K562 (cell line): Measurements from ENCODE around the gene PSMA2. TPM values are rescaled to one million over a fixed set of nuclear protein-coding genes. Genes with fewer than 3 reads are reported as not detected.

Source experiments
- ATAC-seq: fragments of 200-7000 bp; cut with Tn5 transposase; 3 replicates; pipeline ENCODE4 v1.9.1; 2020; ENCODE audit warnings: moderate library complexity
- BruUV-seq: library from RNA; stranded (reverse); fragments of 400-500 nt; replicated peaks from 2 replicates; lab custom pipeline; 2021; lab: Mats Ljungman, UMichigan
- CTCF ChIA-PET: fragments of 300-600 bp; formaldehyde crosslinking; extraction: SDS; loops from one replicate; lab custom pipeline; 2021; ENCODE audit warnings: low intra/inter-chr PET ratio; lab: Yijun Ruan, JAX
- POLR2A ChIA-PET: fragments of 300-600, 350-650 bp; sonication (Branson Sonifier 250); formaldehyde crosslinking; extraction: SDS; loops from one replicate; lab custom pipeline; 2021; ENCODE audit warnings: antibody characterized with exemption, inconsistent platforms; lab: Yijun Ruan, JAX
- DNase-seq, 4 experiments: peaks; one replicate each; pipeline versions ENCODE4 v3.0.0 to v3.0.0-alpha.2; 2011 to 2018; ENCODE audit warnings: low spot score in 3 of 4, mixed read lengths in 3 of 4; ENCODE audit errors: extremely low read depth in 1 of 4
- FAIRE-seq: peaks from 2 replicates; lab custom pipeline; 2011; peaks lifted over from hg19 to GRCh38; lab: Jason Lieb, UNC
- H2AFZ ChIP-seq: 2 replicates; pipeline ENCODE4 v1.6.0; 2011; ENCODE audit warnings: low read depth, low read length, control low read depth, inconsistent platforms
- H3K27ac ChIP-seq: fragments of 200-600 bp; 3 replicates; pipeline ENCODE4 v1.8.0; 2011; ENCODE audit warnings: low read depth, mild to moderate bottlenecking, control low read depth, inconsistent platforms, low read length, moderate library complexity, mixed read lengths; ENCODE audit errors: extremely low read depth
- H3K27me3 ChIP-seq, 2 experiments: fragments of 300-600 bp in 1 of 2; 2 replicates in 1 of 2; 3 replicates in 1 of 2; pipeline versions ENCODE4 v1.6.0 to v1.8.0; 2011; ENCODE audit warnings: inconsistent platforms in 2 of 2, low read length in 2 of 2, mild to moderate bottlenecking in 1 of 2, mixed read lengths in 1 of 2, moderate library complexity in 1 of 2; ENCODE audit not compliant: control insufficient read depth in 2 of 2, insufficient read depth in 2 of 2
- H3K36me3 ChIP-seq: fragments of 300-600 bp; 3 replicates; pipeline ENCODE4 v1.8.0; 2011; ENCODE audit warnings: mild to moderate bottlenecking, low read length, inconsistent platforms; ENCODE audit not compliant: control insufficient read depth, insufficient read depth
- H3K4me1 ChIP-seq, 2 experiments: fragments of 200-600 bp in 1 of 2; replicated peaks in 1 of 2; 2 replicates in 1 of 2; 3 replicates in 1 of 2; pipeline versions ENCODE4 v1.5.1 to v1.8.0; 2011; ENCODE audit warnings: inconsistent platforms in 2 of 2, low read length in 2 of 2, mild to moderate bottlenecking in 1 of 2, mixed read lengths in 1 of 2, moderate library complexity in 1 of 2; ENCODE audit not compliant: control insufficient read depth in 2 of 2, insufficient read depth in 2 of 2
- H3K4me2 ChIP-seq: 2 replicates; pipeline ENCODE4 v1.6.1; 2011; ENCODE audit warnings: low read length, control low read depth, inconsistent platforms, mixed read lengths; ENCODE audit not compliant: insufficient read depth
- H3K4me3 ChIP-seq: fragments of 200-600 bp; sonication (generic), shearing (Covaris generic); 2 replicates; pipeline ENCODE4 v1.5.1; 2016; ENCODE audit warnings: control low read depth, inconsistent platforms
- H3K79me2 ChIP-seq: fragments of 200-600 bp; 3 replicates; pipeline ENCODE4 v1.8.0; 2011; ENCODE audit warnings: low read length, inconsistent platforms; ENCODE audit not compliant: control insufficient read depth, insufficient read depth
- H3K9ac ChIP-seq, 2 experiments: 2 replicates each; pipeline versions ENCODE4 v1.6.0 to v1.6.1; 2011; ENCODE audit warnings: low read depth in 2 of 2, low read length in 2 of 2, control low read depth in 1 of 2, inconsistent platforms in 1 of 2, mild to moderate bottlenecking in 1 of 2, mixed read lengths in 1 of 2; ENCODE audit not compliant: insufficient read depth in 1 of 2
- H3K9me1 ChIP-seq: one replicate; pipeline ENCODE4 v1.6.0; 2011; ENCODE audit warnings: inconsistent platforms, mild to moderate bottlenecking, low read length, moderate library complexity; ENCODE audit not compliant: control insufficient read depth, insufficient read depth
- H3K9me3 ChIP-seq: replicated peaks from 2 replicates; pipeline ENCODE4 v1.5.1; 2011; ENCODE audit warnings: low read depth, low read length, inconsistent platforms; ENCODE audit not compliant: control insufficient read depth, insufficient read depth
- H4K20me1 ChIP-seq: replicated peaks from 2 replicates; pipeline ENCODE4 v1.6.1; 2011; ENCODE audit warnings: low read length, inconsistent platforms, mixed read lengths; ENCODE audit not compliant: control insufficient read depth, insufficient read depth
- ARID3B ChIP-seq: fragments of 250-450 bp; sonication (Bioruptor Pico); IDR thresholded peaks from 2 replicates; pipeline ENCODE4 v1.4.0; 2020; ENCODE audit warnings: borderline replicate concordance
- MAFG ChIP-seq: fragments of 450-650 bp; conservative IDR thresholded peaks from 2 replicates; pipeline ENCODE4 v1.6.1; 2016; ENCODE audit warnings: missing genetic modification characterization, missing compliant biosample characterization
- MTF1 ChIP-seq: fragments of 250-450 bp; sonication (Bioruptor Pico); IDR thresholded peaks from 2 replicates; pipeline ENCODE4 v1.9.0; 2021; ENCODE audit warnings: moderate library complexity, mild to moderate bottlenecking, inconsistent platforms, borderline replicate concordance
- NFE2L1 ChIP-seq: fragments of 450-650 bp; IDR thresholded peaks from 2 replicates; pipeline ENCODE4 v1.6.1; 2016; ENCODE audit warnings: missing genetic modification characterization, low read depth, mild to moderate bottlenecking, missing compliant biosample characterization, moderate library complexity, borderline replicate concordance
- NFIC ChIP-seq: fragments of 450-650 bp; IDR thresholded peaks from 2 replicates; pipeline ENCODE4 v1.6.1; 2017; ENCODE audit warnings: mild to moderate bottlenecking, inconsistent platforms
- SOX6 ChIP-seq: fragments of 450-650 bp; IDR thresholded peaks from 2 replicates; pipeline ENCODE4 v1.6.1; 2014; ENCODE audit warnings: mild to moderate bottlenecking
- ZNF41 ChIP-seq: fragments of 250-450 bp; sonication (Bioruptor Pico); conservative IDR thresholded peaks from 2 replicates; pipeline ENCODE4 v1.4.0; 2020; ENCODE audit warnings: mild to moderate bottlenecking
- ZNF589 ChIP-seq: fragments of 200-800 bp; sonication (Bioruptor generic); IDR thresholded peaks from 2 replicates; pipeline ENCODE4 v1.6.1; 2016; ENCODE audit warnings: low read depth, missing genetic modification characterization, missing compliant biosample characterization
- ZNF592 ChIP-seq: fragments of 450-650 bp; IDR thresholded peaks from 2 replicates; pipeline ENCODE4 v1.6.1; 2017; ENCODE audit warnings: antibody characterized with exemption, mild to moderate bottlenecking
- ZNF830 ChIP-seq: fragments of 250-450 bp; sonication (Bioruptor Pico); IDR thresholded peaks from 2 replicates; pipeline ENCODE4 v1.5.0; 2021; ENCODE audit warnings: mild to moderate bottlenecking
- WGBS: fragments of 100-300 bp; shearing (Covaris generic); methylation state at CpG from one replicate; pipeline ENCODE4 v1.1.6; 2016; ENCODE audit warnings: low coverage, mixed read lengths; ENCODE audit not compliant: insufficient coverage; ENCODE audit errors: missing lambda C conversion rate; 5-methylcytosine and 5-hydroxymethylcytosine counted together
- in situ Hi-C: fragments of 300-500 bp; cut with MboI; formaldehyde crosslinking; loops from 4 replicates; pipeline ENCODE4 v1.15.0; 2018; ENCODE audit warnings: inconsistent platforms, mixed read lengths
- intact Hi-C: fragments of 100-400 bp; cut with micrococcal nuclease; formaldehyde crosslinking; loops from 2 replicates; pipeline ENCODE4 v1.14.2; 2022
- polyA plus RNA-seq, 8 experiments: library from polyadenylated mRNA; depleted of rRNA in 4 of 8; stranded (reverse) in 5 of 8; unstranded in 3 of 8; fragments of >200 nt; fragmentation: Nextera tagmentation in 2 of 8; fragmentation: Illumina TruSeq in 1 of 8; extraction: Ambion mirVana in 2 of 8; extraction: Trizol in 1 of 8; gene quantifications; 2 replicates each; pipeline versions ENCODE4 v1.2.1 to v1.2.3, GENCODE V29; 2011 to 2014; ENCODE audit warnings: inconsistent platforms in 1 of 8, missing spikeins in 1 of 8
- total RNA-seq, 7 experiments: library from RNA; depleted of rRNA in 6 of 7; stranded (reverse); fragments of >200 nt in 6 of 7; fragmentation: Illumina TruSeq in 2 of 7; extraction: Trizol in 2 of 7; gene quantifications; 2 replicates each; pipeline versions ENCODE4 v1.2.1 to v1.2.3, GENCODE V29; 2011 to 2021; ENCODE audit warnings: low replicate concordance in 1 of 7
- TF ChIP-seq, protein P1 (sequence below): fragments of 450-650 bp; IDR thresholded peaks from 2 replicates; pipeline ENCODE4 v1.6.1; 2018; ENCODE audit not compliant: partially characterized antibody

The PSMA2 gene
- total and polyA plus RNA-seq, 9 of the 15 experiments (the other 6 are each of a cell fraction or from before 2014, with no cell fraction given), result 91.7 to 1,070 (median 213) TPM

DNA sequence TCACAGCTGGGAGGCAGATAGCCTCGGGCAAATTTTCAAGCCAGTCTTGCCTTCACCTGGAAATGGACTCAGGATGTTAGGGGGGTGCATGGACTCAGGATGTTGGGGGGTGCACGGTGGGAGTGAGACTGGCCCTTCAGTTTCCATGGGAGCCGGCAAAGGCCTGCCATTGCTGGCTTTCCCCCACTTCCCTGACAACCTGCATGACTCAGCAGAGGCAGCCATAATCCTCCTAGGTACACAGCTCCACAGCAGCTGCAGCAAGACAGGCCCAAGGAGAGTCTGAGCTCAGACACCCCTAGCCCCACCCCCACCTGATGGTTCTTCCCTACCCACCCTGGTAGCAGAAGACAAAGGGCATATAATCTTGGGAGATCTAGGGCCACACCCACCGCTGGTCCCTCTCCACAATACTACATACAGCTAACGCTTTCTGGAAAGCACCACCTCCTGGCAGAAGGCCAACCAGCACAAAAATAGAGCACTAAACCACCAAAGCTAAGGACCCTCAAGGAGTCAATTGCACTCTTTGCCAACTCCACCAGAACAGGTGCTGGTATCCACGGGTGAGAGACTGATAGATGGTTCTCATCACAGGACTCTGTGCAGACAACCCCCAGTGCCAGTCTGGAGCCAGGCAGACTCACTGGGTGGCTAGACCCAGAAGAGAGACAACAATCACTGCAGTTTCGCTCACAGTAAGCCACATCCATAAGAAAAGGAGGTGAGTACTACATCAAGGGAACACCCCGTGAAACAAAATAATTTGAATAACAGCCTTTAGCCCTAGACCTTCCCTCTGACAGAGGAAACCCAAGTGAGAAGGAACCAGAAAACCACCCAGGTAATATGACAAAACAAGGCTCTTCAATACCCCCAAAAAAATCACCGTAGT is 38.4 kb downstream of the PSMA2 start:
- CTCF ChIA-PET, result no interaction called here
- BruUV-seq, result no TSS peak
- POLR2A ChIA-PET, result interaction anchor here (0.6 to 1.0 kb wide), 3 partner anchors 18 to 37 kb away, joined by 3 to 6 read pairs (median 3); no protein-coding TSS in a partner anchor
- peak overlapping the region; percentile 88 for H2AFZ ChIP-seq
- peaks cover 10 to 11% of the 10 kb centered on the region in 2 experiments; a peak in 4 of 5 replicates for H3K4me1 ChIP-seq
- H3K27me3 ChIP-seq, result no peaks in the 10 kb centered on the region
- no peaks in the 10 kb centered on the region for H3K36me3 ChIP-seq
- H3K79me2 ChIP-seq, result no peaks in the 10 kb centered on the region
- peak; percentile 63 for ATAC-seq
- H3K27ac ChIP-seq, result no peak overlapping the region
- no peaks in the 10 kb centered on the region for H3K9me3 ChIP-seq
- H3K4me3 ChIP-seq, result no peak overlapping the region
- H4K20me1 ChIP-seq, result no peaks in the 10 kb centered on the region
- intact Hi-C loops (no loop called here), in situ Hi-C loops (no loop called here)
- FAIRE-seq, result no peak
- 46% methylated on average over 8 of the region's 9 CpGs for WGBS
- peak overlapping the region; percentile 50; the same call in 1 of the 2 replicates for H3K4me2 ChIP-seq
- no peak overlapping the region for H3K9ac ChIP-seq
- peak in 1 of 4 experiments; percentile 30 for DNase-seq
- no peaks in the 10 kb centered on the region for H3K9me1 ChIP-seq
- TF ChIP-seq ZNF830 (CRISPR knock-in tag), result no peak
- TF ChIP-seq NFE2L1 (tag), result 0 out of 2 replicates have a peak, but pooled peaks have one; percentile 8
- peak; percentile 50; the same call in 1 of the 2 replicates for TF ChIP-seq ZNF592
- TF ChIP-seq ARID3B, result no peak
- TF ChIP-seq ZNF41 (CRISPR knock-in tag), result no peak
- TF ChIP-seq, protein P1, sequence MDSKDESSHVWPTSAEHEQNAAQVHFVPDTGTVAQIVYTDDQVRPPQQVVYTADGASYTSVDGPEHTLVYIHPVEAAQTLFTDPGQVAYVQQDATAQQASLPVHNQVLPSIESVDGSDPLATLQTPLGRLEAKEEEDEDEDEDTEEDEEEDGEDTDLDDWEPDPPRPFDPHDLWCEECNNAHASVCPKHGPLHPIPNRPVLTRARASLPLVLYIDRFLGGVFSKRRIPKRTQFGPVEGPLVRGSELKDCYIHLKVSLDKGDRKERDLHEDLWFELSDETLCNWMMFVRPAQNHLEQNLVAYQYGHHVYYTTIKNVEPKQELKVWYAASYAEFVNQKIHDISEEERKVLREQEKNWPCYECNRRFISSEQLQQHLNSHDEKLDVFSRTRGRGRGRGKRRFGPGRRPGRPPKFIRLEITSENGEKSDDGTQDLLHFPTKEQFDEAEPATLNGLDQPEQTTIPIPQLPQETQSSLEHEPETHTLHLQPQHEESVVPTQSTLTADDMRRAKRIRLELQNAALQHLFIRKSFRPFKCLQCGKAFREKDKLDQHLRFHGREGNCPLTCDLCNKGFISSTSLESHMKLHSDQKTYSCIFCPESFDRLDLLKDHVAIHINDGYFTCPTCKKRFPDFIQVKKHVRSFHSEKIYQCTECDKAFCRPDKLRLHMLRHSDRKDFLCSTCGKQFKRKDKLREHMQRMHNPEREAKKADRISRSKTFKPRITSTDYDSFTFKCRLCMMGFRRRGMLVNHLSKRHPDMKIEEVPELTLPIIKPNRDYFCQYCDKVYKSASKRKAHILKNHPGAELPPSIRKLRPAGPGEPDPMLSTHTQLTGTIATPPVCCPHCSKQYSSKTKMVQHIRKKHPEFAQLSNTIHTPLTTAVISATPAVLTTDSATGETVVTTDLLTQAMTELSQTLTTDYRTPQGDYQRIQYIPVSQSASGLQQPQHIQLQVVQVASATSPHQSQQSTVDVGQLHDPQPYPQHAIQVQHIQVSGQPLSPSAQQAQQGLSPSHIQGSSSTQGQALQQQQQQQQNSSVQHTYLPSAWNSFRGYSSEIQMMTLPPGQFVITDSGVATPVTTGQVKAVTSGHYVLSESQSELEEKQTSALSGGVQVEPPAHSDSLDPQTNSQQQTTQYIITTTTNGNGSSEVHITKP, result peak; percentile 34
- peak; percentile 92 for TF ChIP-seq NFIC
- 0 out of 2 replicates have a peak, but pooled peaks have one; percentile 40 for TF ChIP-seq SOX6
- TF ChIP-seq MTF1 (CRISPR knock-in tag), result no peak
- TF ChIP-seq MAFG, result peak; percentile 72
- no peak for TF ChIP-seq ZNF589 (CRISPR knock-in tag)
